WTC11 (cell line): ENCODE data around the gene GMEB2. TPM values are rescaled to one million over a fixed set of nuclear protein-coding genes. Genes with fewer than 3 reads are reported as not detected.

Experiments used
- total RNA-seq: library from RNA; stranded (reverse); gene quantifications from 3 replicates; pipeline ENCODE4 v1.2.3, GENCODE V29; 2021

GMEB2 gene
- total RNA-seq, 1 experiment from 2014 or later = 14.8 TPM

Other genes with a start within 250 kb of the GMEB2 start
- 99.8 to 112 TPM (median 108 TPM) in 3 replicates for gene KCNQ2, start 154.4 kb downstream of the GMEB2 start, total RNA-seq
- 26.0 to 35.7 TPM (median 34.9 TPM) in 3 replicates for gene EEF1A2, start 128.0 kb downstream of the GMEB2 start, total RNA-seq
- gene PPDPF, start 106.3 kb downstream of the GMEB2 start, total RNA-seq = 170 to 210 TPM (median 205 TPM) in 3 replicates
- 0.22 to 0.53 TPM (median 0.32 TPM) in 3 replicates for gene PTK6, start 89.7 kb downstream of the GMEB2 start, total RNA-seq
- gene SRMS, start 79.4 kb downstream of the GMEB2 start, total RNA-seq = 0.21 to 0.46 TPM (median 0.26 TPM) in 3 replicates
- 3.4 to 3.8 TPM (median 3.6 TPM) in 3 replicates for gene FNDC11, start 72.9 kb downstream of the GMEB2 start, total RNA-seq
- 27.5 to 32.6 TPM (median 32.4 TPM) in 3 replicates for gene HELZ2, start 52.9 kb downstream of the GMEB2 start, total RNA-seq
- gene STMN3, start 26.3 kb upstream of the GMEB2 start, total RNA-seq = 53.0 to 65.6 TPM (median 53.4 TPM) in 3 replicates
- gene RTEL1, start 31.2 kb upstream of the GMEB2 start, total RNA-seq = 39.3 to 44.9 TPM (median 40.5 TPM) in 3 replicates
- not detected in 3 replicates for gene TNFRSF6B, start 69.6 kb upstream of the GMEB2 start, total RNA-seq
- 24.3 to 30.2 TPM (median 27.4 TPM) in 3 replicates for gene ARFRP1, start 80.9 kb upstream of the GMEB2 start, total RNA-seq
- 28.3 to 31.0 TPM (median 30.4 TPM) in 3 replicates for gene ZGPAT, start 80.9 kb upstream of the GMEB2 start, total RNA-seq
- gene LIME1, start 109.6 kb upstream of the GMEB2 start, total RNA-seq = 4.5 to 7.0 TPM (median 6.0 TPM) in 3 replicates
- 41.6 to 47.2 TPM (median 43.3 TPM) in 3 replicates for gene SLC2A4RG, start 112.7 kb upstream of the GMEB2 start, total RNA-seq
- gene ZBTB46, start 204.2 kb upstream of the GMEB2 start, total RNA-seq = 18.9 to 20.1 TPM (median 20.1 TPM) in 3 replicates
- gene ABHD16B, start 234.4 kb upstream of the GMEB2 start, total RNA-seq = 0.11 TPM in 1 of 3 replicates, not detected in the others
- 80.8 to 87.2 TPM (median 85.6 TPM) in 3 replicates for gene TPD52L2, start 238.2 kb upstream of the GMEB2 start, total RNA-seq